Peyer's patch (tissue), 4 donors: ENCODE results near the gene MAB21L4.

Experiments used
- CTCF ChIP-seq, 6 experiments: fragments of 450-650 bp in 4 of 6; fragments of 200-600 bp in 2 of 6; sonication (generic) in 1 of 6; IDR thresholded peaks; one replicate each; pipeline ENCODE4 v1.5.1; 2017 to 2019; ENCODE audit warnings: antibody characterized with exemption in 6 of 6, mild to moderate bottlenecking in 3 of 6, moderate library complexity in 1 of 6
- POLR2A ChIP-seq, 2 donors: fragments of 450-650 bp; IDR thresholded peaks; one replicate each; pipeline ENCODE4 v1.5.1; 2017; ENCODE audit warnings: antibody characterized with exemption in 2 of 2, mild to moderate bottlenecking in 2 of 2, moderate library complexity in 2 of 2

GRCh38 chr2:240919161-240919781, 23.3 kb upstream of the MAB21L4 start:
- TF ChIP-seq CTCF (IDR thresholded peaks at IDR 0.05) (no peak), POLR2A (IDR thresholded peaks at IDR 0.05) (no peak)
